Activated CD4-positive, alpha-beta T cell treated with anti-CD3 and anti-CD28 coated beads, Interleukin-2, amount 10 ng/mL, durations not matched to agents 7 days and 5 days (primary cell): ENCODE results near the gene HBA2. TPM values are rescaled to one million over a fixed set of nuclear protein-coding genes. Genes with fewer than 3 reads are reported as not detected.
"Not testable (repeated sequence)": the region's sequence is repeated elsewhere in the genome, so short reads cannot be mapped to it uniquely, and the experiment has no call there.

Experiments
- CTCF ChIA-PET: fragments of 350-600 bp; sonication (Branson Sonifier 250); formaldehyde crosslinking; loops from one replicate; lab custom pipeline; 2021; ENCODE audit warnings: antibody characterized with exemption; lab: Charles Lee
- POLR2A ChIA-PET: fragments of 350-600 bp; sonication (Branson Sonifier 250); formaldehyde crosslinking; loops from one replicate; lab custom pipeline; 2021; ENCODE audit warnings: antibody characterized with exemption; lab: Charles Lee
- DNase-seq: peaks from one replicate; pipeline ENCODE4 v3.0.0-alpha.2; 2020
- H3K27ac Mint-ChIP-seq: one replicate; pipeline ENCODE4 v1.8.0; 2021; ENCODE audit warnings: mild to moderate bottlenecking, moderate library complexity, mixed read lengths
- H3K27me3 Mint-ChIP-seq: one replicate; pipeline ENCODE4 v1.8.0; 2021; ENCODE audit warnings: mixed read lengths
- H3K36me3 Mint-ChIP-seq: one replicate; pipeline ENCODE4 v1.8.0; 2021; ENCODE audit warnings: low read depth, mixed read lengths
- H3K4me1 Mint-ChIP-seq: one replicate; pipeline ENCODE4 v1.8.0; 2021; ENCODE audit warnings: mixed read lengths
- H3K4me3 Mint-ChIP-seq: one replicate; pipeline ENCODE4 v1.8.0; 2021; ENCODE audit warnings: mild to moderate bottlenecking, moderate library complexity, mixed read lengths
- H3K9me3 Mint-ChIP-seq: one replicate; pipeline ENCODE4 v1.8.0; 2021; ENCODE audit warnings: mixed read lengths
- total RNA-seq, 2 experiments: library from RNA; stranded (reverse); gene quantifications; one replicate each; pipeline ENCODE4 v1.2.3, GENCODE V29; 2021

HBA2 gene
- total RNA-seq, 2 experiments from 2014 or later = 0.40 TPM; not detected in 1

- CTCF ChIA-PET = interaction anchor here (1.0 kb wide), 3 partner anchors 72 to 227 kb away, joined by 3 read pairs; partner anchors contain the start of gene FAM234A
These were observed 10.2 kb upstream of the HBA2 start for GRCh38 chr16:162271-162991.

GRCh38 chr16:163139-163538, 9.5 kb upstream of the HBA2 start:
- CTCF ChIA-PET = interaction anchor here (1.0 kb wide), 1 partner anchor 226 kb away, joined by 3 read pairs; no protein-coding TSS in a partner anchor
- DNase-seq, H3K27ac Mint-ChIP-seq, H3K4me3 Mint-ChIP-seq, POLR2A ChIA-PET, H3K36me3 Mint-ChIP-seq, H3K4me1 Mint-ChIP-seq, H3K9me3 Mint-ChIP-seq: not testable (repeated sequence)
- H3K27me3 Mint-ChIP-seq = peaks cover 29% of the 10 kb centered on the region

More at GRCh38 chr16:162271-162991, 10.2 kb upstream of the HBA2 start:
- no peak overlapping the region for H3K4me3 Mint-ChIP-seq
- H3K36me3 Mint-ChIP-seq = no peaks in the 10 kb centered on the region
- no peaks in the 10 kb centered on the region for H3K9me3 Mint-ChIP-seq
- DNase-seq = no peak
- peaks cover 4% of the 10 kb centered on the region for H3K4me1 Mint-ChIP-seq
- H3K27ac Mint-ChIP-seq = no peak overlapping the region
- peaks cover 27% of the 10 kb centered on the region for H3K27me3 Mint-ChIP-seq
- POLR2A ChIA-PET = no interaction called here

GRCh38 chr16:163696-164095, 9.0 kb upstream of the HBA2 start:
- peaks cover 32% of the 10 kb centered on the region for H3K27me3 Mint-ChIP-seq
- H3K27ac Mint-ChIP-seq, H3K36me3 Mint-ChIP-seq, H3K9me3 Mint-ChIP-seq, H3K4me3 Mint-ChIP-seq, H3K4me1 Mint-ChIP-seq, POLR2A ChIA-PET, CTCF ChIA-PET, DNase-seq: not testable (repeated sequence)

GRCh38 chr16:164134-164823, 8.4 kb upstream of the HBA2 start:
- H3K4me1 Mint-ChIP-seq, H3K36me3 Mint-ChIP-seq, CTCF ChIA-PET, H3K27ac Mint-ChIP-seq, H3K9me3 Mint-ChIP-seq, DNase-seq, POLR2A ChIA-PET, H3K4me3 Mint-ChIP-seq: not testable (repeated sequence)
- H3K27me3 Mint-ChIP-seq = peaks cover 34% of the 10 kb centered on the region

GRCh38 chr16:164827-165538, 7.7 kb upstream of the HBA2 start:
- ChIA-PET CTCF (no interaction called here), POLR2A (no interaction called here)
- Mint-ChIP-seq H3K4me1 (peaks cover 4% of the 10 kb centered on the region), H3K27ac (no peak overlapping the region), H3K36me3 (no peaks in the 10 kb centered on the region), H3K4me3 (no peak overlapping the region), H3K9me3 (no peaks in the 10 kb centered on the region), H3K27me3 (peaks cover 32% of the 10 kb centered on the region)
- DNase-seq = no peak

- no peaks in the 10 kb centered on the region for H3K9me3 Mint-ChIP-seq
- peak within 1 kb of the TSS; percentile 57 for H3K27ac Mint-ChIP-seq
- H3K4me1 Mint-ChIP-seq = peaks cover 4% of the 10 kb centered on the region
- no peak for DNase-seq
- no peak within 1 kb of the TSS for H3K4me3 Mint-ChIP-seq
- peaks cover 38% of the 10 kb centered on the region for H3K27me3 Mint-ChIP-seq
- H3K36me3 Mint-ChIP-seq = no peaks in the 10 kb centered on the region
- CTCF ChIA-PET = interaction anchor here (1.5 kb wide), 1 partner anchor 98 kb away, joined by 3 read pairs; no protein-coding TSS in a partner anchor
- POLR2A ChIA-PET = no interaction called here
These were observed 6.9 kb upstream of the HBA2 start, which contains the start of gene HBM for GRCh38 chr16:165539-166374. HBM (plus strand) TSS chr16:165978; CDS start chr16:165998, 20 bp downstream.

- no peaks in the 10 kb centered on the region for H3K36me3 Mint-ChIP-seq
- H3K27me3 Mint-ChIP-seq = peaks cover 43% of the 10 kb centered on the region
- peaks cover 6% of the 10 kb centered on the region for H3K4me1 Mint-ChIP-seq
- DNase-seq = no peak
- ChIA-PET CTCF (interaction anchor here (0.9 to 1.5 kb wide), 2 partner anchors 29 to 97 kb away, joined by 3 to 4 read pairs; no protein-coding TSS in a partner anchor), POLR2A (no interaction called here)
- H3K9me3 Mint-ChIP-seq = no peaks in the 10 kb centered on the region
- no peak overlapping the region for H3K4me3 Mint-ChIP-seq
- no peak overlapping the region for H3K27ac Mint-ChIP-seq
These were observed 6.1 kb upstream of the HBA2 start for GRCh38 chr16:166375-167121.

- no peak for DNase-seq
- peaks cover 6% of the 10 kb centered on the region for H3K4me1 Mint-ChIP-seq
- no peak overlapping the region for H3K4me3 Mint-ChIP-seq
- H3K27ac Mint-ChIP-seq = peak overlapping the region; percentile 41
- CTCF ChIA-PET = interaction anchor here (0.9 to 1.8 kb wide), 4 partner anchors 12 to 97 kb away, joined by 3 to 7 read pairs (median 5); partner anchors contain the start of gene HBQ1
- no peaks in the 10 kb centered on the region for H3K9me3 Mint-ChIP-seq
- H3K36me3 Mint-ChIP-seq = no peaks in the 10 kb centered on the region
- POLR2A ChIA-PET = no interaction called here
- H3K27me3 Mint-ChIP-seq = peaks cover 47% of the 10 kb centered on the region
These were observed 5.5 kb upstream of the HBA2 start for GRCh38 chr16:167122-167690.

GRCh38 chr16:168424-168823, 4.3 kb upstream of the HBA2 start:
- Mint-ChIP-seq H3K36me3 (no peaks in the 10 kb centered on the region), H3K9me3 (no peaks in the 10 kb centered on the region), H3K4me3 (no peak overlapping the region), H3K27me3 (peaks cover 48% of the 10 kb centered on the region), H3K27ac (no peak overlapping the region), H3K4me1 (peaks cover 6% of the 10 kb centered on the region)
- DNase-seq = no peak
- ChIA-PET CTCF (interaction anchor here (1.0 to 1.8 kb wide), 6 partner anchors 11 to 194 kb away, joined by 3 to 7 read pairs (median 4); partner anchors contain the start of genes HBQ1, POLR3K and SNRNP25), POLR2A (no interaction called here)

GRCh38 chr16:169014-169413, 3.7 kb upstream of the HBA2 start:
- ChIA-PET CTCF (interaction anchor here (1.2 to 1.8 kb wide), 4 partner anchors 11 to 193 kb away, joined by 3 to 7 read pairs (median 4); partner anchors contain the start of gene HBQ1), POLR2A (no interaction called here)
- Mint-ChIP-seq H3K4me1 (peaks cover 8% of the 10 kb centered on the region), H3K27ac (no peak overlapping the region), H3K4me3 (no peak overlapping the region), H3K27me3 (peaks cover 52% of the 10 kb centered on the region), H3K9me3 (no peaks in the 10 kb centered on the region), H3K36me3 (no peaks in the 10 kb centered on the region)
- DNase-seq = no peak

GRCh38 chr16:170088-170507, 2.6 kb upstream of the HBA2 start:
- POLR2A ChIA-PET = not testable (repeated sequence)
- CTCF ChIA-PET = interaction anchor here (1.4 to 1.5 kb wide), 2 partner anchors 12 to 183 kb away, joined by 3 to 5 read pairs; no protein-coding TSS in a partner anchor

More at GRCh38 chr16:170088-170507, 2.6 kb upstream of the HBA2 start:
- Mint-ChIP-seq H3K4me1 (peaks cover 11% of the 10 kb centered on the region), H3K27me3 (peaks cover 61% of the 10 kb centered on the region)
- not testable (repeated sequence) for DNase-seq, H3K27ac Mint-ChIP-seq, H3K36me3 Mint-ChIP-seq, H3K9me3 Mint-ChIP-seq, H3K4me3 Mint-ChIP-seq
